HG03064 (cell line): ENCODE measurements around the gene SCRT2.
A peak's percentile ranks its signal among the peaks of the same experiment; 100 is the strongest.
"Not testable (repeated sequence)": the region's sequence is repeated elsewhere in the genome, so short reads cannot be mapped to it uniquely, and the experiment has no call there.

ENCODE experiments used
- ATAC-seq: cut with Tn5 transposase; IDR thresholded peaks from one replicate; pipeline ENCODE4 v1.9.1; 2021; ENCODE audit warnings: low read depth; ENCODE audit not compliant: unreplicated experiment

The SCRT2 gene

DNA sequence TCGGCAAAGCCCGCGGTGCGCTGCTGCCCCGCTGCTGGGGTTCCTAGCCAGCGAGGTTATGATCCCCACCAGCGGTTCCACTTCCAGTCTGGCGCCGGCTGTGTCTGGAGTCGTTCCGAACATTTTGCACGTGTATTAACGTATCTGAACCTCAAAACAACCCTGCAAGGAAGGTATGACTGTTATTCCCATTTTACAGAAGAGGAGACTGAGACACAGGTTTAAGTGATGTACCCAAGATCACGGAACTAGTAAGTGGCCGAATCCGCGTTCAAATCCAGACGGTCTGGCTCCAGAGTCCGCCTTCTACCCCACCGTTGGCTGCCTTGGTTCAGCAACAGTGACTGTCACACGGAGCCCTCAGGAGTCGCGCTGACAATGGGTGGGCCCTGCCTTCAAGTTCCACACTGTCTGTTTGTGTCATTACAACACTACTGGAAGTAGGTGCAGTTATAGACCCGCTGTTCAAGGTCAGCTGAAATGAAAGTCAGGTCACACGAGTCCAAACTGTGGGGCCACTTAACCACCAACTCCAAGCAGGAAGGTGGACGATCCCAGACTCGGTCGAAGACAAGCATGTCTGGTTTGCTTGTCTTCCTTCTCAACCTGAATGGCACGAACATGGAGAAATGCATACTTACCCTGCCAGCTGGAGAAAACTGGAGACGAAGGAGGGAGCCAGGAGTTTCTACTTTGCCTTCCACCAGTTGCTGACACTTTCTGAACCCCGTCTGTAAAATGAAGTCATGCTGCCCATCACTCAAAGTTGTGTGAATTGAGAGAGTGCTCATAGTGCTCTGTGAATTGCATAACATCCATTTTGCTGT lies 21.8 kb downstream of the SCRT2 start:
- ATAC-seq: no peak

DNA sequence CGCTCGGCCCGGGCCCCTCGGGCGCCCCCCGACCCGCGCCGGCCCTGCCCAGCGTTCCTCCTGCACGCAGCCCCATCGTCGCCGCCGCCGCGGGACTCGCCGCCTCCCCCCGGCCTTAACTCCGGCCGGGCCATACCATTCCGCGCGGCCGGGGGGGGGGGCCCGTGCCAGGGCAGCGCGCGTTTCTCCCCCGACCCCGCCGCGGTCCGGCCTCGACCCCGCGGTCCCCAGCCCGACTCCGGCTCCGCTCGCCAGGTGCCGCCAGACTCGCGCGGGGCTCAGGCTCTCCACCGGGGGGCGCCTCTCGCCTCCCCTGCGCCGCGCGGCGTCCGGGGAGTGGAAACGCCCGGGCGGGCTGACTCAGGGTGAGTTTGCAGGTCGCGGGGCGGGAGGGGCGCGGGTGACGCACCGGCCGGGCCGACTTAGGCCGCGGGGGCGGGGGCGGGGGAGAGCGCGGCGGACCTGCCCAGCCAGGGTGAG lies 22.5 kb downstream of the SCRT2 start, which contains the start of gene SRXN1:
SRXN1 (minus strand) TSS at position 91 of the 480 bp plus-strand sequence; CDS start at position 76, 15 bp downstream.
- ATAC-seq: peak; percentile 88

DNA sequence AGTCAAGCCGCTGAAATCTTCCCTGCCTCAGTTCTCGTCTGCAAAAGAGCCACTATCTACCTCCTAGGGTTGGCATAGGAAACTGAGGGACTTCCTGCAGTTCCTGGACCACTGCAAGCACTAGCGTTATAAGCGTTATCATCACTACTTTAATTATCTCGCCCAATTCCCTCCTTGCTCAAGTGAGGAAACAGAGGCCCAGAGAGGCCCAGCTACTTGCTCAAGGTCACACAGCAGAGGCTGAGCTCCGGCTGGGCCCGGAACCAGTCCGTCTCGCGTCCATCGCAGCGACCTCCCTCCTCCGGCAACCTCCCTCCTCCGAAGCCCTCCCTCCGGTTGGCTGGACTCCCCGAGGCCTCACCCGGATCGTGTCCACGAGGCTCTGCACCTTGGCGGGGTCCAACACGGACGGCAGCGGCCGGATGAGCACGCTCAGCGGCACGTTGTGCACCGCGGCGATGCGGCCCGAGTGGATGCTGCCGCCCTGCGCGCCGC lies 22.9 kb downstream of the SCRT2 start:
- peak; percentile 18 for ATAC-seq

DNA sequence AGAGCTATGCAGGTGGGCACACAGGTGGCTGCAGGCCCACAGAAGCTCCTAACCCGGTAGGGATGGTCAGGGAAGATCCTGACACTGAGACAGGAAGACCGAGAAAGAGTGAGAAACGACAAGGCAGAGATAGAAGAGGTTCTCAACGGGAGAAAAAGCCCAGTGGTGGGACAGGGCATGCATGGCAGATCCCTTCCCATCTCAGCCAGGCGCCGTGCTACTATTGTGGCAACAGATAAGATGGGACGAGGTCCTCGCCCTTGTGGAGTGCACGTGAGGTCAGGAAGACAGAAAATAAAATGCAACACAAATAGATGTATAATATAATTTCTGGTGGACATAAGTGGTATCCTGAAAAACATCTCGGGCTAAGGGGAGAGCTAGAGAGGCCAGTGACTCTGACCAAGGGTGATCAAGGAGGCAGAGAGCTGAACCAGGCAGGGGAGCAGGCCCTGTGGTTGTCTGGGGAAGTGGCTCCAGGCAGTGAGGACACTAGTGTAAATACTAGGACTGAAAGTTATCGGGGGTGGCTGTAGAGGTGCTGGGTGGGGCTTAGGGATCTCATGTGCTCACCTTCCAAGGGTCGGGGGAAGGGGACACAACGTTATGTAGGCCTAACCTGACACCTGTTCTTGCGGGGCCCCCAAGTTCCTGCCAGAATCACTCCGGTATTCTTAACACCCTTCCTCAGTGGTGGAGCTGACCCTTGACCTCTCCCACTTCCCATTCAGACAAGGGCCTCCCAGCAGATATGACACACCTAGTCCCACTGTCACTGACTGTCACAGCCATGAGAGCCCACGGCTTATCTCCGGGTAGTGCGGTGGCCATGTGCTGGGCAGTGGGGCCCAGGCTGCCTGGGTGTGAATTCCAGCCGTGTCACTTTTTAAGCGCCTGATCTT lies 23.6 kb downstream of the SCRT2 start:
- no peak for ATAC-seq

DNA sequence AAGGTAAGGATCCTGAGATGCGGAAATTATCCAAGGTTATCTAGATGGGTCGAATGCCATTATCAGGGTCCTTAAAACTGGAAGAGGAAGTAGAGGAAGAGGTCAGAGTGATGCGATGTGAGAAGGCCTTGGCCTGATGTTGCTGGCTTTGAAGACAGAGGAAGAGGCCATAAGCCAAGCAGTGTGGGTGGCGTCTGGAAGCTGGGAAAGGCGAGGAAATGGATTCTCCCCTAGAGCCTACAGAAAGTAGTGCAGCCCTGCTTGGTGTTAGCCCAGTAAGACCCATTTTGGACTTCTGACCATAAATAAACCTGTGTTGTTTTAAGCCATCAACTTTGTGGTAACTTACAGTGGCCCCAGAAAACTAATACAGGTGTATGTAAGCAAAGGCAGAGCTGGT lies 24.6 kb downstream of the SCRT2 start:
- ATAC-seq: no peak

DNA sequence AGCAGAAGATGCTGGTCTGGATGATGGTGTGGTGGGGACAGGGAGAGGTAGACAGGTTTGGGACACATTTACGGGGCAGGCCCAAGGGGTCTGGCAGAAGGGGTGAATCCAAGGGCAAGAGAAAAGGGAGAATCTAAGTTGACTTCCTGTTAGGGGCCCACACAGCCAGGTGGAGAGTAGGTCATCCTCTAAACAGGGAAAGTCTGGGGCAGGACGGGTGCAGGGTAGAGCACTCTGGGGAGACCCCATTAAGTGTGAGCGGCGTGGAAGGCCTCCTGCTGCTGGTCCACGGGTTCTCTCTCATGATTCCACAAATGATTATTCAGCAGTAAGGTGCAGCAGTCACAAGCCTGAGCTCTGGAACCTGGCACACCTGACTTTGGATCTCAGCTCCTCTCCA lies 25.3 kb downstream of the SCRT2 start:
- ATAC-seq: no peak

DNA sequence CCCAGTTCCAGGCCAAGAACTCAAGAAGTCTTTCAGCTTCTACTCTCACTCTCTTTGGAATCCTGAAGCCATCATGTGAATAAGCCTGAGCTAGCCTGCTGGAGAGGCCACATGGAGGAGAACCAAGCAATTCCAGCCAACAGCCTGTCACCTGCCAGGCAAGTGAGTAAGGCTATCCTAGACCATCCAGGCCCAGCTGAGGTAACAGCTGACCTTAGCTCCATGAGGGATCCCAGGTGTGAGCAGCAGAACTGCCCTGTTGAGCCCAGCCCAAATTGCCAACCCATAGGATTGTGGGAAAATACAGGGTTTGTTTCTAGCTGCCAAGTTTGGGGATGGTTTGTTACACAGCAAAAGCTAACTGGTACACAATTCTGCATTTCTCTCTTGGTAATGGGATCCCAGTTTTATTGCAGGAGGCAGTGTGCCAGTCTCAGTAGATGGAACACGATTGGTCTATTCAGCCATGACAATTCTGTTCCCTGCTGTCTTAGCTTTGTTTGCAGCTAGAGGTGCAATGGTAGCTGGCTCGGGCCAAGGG lies 28.1 kb downstream of the SCRT2 start:
- ATAC-seq: no peak

DNA sequence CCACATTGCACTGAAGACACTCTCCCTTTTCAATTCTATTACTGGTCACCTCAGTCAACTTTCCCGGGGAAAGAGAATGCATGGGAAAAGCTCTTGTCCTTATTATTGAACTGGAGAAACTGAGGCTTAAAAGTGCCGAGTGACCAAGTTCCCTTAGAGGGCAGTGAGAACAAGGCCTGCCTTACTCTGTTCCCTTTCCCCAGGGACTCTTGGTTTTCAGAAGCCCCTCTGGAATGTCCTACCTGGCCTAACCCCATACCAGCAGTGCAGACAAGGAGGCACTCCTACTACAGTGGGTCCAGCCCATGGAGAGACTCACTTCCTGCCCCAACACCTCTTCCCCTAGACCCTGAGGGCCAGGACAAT lies 28.8 kb downstream of the SCRT2 start:
- ATAC-seq: no peak

DNA sequence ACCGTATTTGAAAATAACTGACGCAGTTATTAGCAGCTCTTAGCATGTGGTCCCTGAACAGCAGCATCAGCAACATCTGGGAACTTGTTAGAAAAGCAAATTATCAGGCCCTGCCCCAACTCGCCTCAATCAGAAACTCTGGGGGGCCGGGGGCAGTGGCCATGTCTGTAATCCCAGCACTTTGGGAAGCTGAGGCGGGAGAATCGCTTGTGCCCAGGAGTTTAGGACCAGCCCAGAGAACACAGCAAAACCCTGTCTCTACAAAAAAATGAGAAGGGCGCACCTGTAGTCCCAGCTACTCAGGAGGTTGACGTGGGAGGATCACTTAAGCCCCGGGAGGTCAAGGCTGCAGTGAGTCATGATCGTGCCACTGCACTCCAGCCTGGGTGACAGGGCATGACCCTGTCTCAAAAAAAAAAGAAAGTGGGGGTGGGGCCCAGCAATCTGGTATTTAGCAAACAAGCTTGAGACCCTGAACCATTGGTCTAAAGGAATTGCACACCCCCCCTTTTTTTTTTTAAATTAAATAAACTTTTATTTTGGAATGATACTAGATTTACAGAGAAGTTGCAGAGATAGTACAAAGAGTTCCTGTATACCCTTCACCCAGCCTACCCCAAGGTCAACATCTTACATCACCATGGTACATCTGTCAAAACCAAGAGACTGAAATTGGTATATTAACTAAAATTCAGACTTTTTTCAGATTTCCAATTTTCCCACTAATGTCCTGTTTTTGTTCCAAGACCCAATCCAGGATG lies 29.3 kb downstream of the SCRT2 start:
- no peak for ATAC-seq

DNA sequence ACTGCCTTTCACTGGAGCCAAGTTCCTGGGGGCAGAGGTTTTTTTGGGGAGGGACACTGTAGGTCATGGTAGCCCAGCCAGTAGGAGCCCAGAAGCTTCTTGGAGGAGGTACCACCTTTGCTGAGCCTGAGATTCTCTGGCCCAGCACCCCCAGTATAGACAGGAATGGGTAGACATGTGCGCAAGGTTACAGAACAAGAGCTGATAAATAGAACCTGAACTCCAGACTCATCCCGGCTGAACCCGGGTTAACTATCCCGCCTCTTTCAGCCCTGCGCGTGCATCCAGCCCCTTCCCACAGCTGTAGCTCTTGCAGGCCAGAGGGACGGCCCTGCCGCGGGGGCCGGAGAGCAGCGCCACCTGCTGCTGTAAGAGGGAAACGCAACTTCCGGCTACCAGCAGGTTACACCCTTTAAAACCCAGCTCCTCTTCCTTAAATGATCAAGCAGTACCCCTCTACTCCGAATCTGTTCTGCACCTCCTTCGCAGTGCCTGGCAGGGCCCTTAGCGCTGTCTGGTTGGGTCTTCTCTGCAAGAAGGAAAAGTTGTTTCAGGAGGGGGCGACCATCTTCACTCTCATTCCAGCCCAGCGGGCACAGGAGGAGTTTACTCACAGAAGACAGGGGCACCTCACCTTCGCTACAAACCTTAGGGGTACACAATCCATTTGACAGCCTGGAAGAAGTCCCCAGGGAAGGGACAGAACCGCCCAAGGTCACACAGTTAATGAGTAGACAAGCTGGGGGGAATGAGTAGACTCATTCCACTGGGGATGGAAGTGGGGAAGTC lies 30.1 kb downstream of the SCRT2 start:
- no peak for ATAC-seq

DNA sequence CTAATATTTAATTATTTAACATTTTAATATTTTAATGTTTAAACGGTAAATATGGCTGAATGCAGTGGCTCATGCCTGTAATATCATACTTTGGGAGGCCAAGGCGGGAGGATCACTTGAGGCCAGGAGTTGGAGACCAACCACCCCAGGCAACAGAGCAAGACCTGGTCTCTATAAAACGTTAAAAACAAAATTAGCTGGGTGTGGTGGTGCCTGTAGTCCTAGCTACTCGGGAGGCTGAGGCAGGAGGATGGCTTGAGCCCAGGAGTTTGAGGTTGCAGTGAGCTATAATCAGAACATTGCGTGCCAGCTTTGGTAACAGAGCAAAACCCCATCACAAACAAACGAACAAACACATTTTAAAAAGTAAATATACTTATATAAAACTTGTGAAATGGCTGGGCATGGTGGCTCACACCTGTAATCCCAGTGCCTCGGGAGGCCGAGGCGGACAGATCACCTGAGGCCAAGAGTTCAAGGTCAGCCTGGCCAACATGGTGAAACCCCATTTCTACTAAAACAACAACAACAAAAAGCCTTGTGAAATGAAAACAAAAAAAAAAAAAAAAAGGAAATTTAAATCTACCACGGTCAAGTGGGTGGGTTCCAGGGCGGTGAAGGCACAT lies 30.8 kb downstream of the SCRT2 start:
- no peak for ATAC-seq

DNA sequence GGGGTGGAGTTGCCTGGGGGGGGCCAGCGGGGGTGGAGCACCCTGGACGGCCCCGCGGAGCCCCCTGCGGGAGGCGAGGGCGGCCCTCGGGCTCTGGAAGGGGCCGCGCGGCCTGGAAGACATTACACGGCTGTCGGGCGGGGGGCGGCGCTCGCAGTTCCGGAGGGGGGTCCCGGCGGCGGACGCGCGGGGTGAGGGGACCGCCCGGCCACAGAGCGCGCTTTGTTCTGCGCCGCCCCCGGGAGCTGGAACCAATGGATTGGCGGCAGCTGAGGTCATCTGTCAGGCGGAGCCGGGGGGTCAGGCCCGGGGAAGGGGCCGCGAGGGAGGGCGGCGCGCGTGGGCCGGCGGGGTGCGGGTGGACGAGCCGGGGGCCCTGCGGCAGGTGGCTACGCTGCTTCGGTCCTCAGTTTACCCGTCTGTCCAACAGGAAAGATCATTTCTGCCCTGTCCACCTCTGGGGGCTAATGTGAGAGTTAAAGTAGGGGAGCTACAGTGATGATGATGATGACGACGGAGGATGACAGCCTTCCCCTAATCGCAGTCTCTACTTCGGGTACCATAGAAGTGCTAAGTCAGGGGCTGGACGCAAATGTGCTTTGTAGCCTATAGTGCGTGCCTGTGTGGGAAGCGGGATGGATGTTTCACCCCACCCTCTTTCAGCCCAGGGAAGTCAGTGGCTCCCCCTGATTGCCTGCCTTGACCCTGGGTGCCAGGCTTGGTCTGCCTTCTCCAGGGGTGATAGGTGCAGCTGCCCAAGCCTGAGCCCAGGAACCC lies 33.0 kb downstream of the SCRT2 start:
- no peak for ATAC-seq

DNA sequence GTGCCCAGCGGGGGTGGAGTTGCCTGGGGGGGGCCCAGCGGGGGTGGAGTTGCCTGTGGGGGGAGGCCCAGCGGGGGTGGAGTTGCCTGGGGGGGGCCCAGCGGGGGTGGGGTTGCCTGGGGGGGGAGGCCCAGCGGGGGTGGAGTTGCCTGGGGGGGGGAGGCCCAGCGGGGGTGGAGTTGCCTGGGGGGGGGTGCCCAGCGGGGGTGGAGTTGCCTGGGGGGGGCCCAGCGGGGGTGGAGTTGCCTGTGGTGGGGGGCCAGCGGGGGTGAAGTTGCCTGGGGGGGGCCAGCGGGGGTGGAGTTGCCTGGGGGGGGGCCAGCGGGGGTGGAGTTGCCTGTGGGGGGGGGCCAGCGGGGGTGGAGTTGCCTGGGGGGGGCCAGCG lies 33.6 kb downstream of the SCRT2 start:
- not testable (repeated sequence) for ATAC-seq

DNA sequence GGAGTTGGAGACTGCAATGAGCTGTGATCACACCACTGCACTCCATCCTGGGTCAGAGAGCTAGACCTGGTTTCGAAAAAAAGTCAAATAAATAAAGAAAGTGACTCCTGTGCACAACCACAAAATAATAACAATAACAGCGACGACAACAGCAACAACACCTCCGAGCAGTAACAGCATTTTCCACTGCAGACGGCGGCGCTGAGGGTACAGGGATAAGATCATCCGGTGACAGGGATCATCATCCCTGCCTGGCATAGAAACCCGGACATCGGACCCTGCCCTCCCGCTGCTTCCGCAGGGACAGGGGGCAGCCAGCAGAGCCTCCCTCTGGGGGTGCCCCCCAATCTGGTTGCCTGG lies 34.1 kb downstream of the SCRT2 start:
- ATAC-seq: no peak

DNA sequence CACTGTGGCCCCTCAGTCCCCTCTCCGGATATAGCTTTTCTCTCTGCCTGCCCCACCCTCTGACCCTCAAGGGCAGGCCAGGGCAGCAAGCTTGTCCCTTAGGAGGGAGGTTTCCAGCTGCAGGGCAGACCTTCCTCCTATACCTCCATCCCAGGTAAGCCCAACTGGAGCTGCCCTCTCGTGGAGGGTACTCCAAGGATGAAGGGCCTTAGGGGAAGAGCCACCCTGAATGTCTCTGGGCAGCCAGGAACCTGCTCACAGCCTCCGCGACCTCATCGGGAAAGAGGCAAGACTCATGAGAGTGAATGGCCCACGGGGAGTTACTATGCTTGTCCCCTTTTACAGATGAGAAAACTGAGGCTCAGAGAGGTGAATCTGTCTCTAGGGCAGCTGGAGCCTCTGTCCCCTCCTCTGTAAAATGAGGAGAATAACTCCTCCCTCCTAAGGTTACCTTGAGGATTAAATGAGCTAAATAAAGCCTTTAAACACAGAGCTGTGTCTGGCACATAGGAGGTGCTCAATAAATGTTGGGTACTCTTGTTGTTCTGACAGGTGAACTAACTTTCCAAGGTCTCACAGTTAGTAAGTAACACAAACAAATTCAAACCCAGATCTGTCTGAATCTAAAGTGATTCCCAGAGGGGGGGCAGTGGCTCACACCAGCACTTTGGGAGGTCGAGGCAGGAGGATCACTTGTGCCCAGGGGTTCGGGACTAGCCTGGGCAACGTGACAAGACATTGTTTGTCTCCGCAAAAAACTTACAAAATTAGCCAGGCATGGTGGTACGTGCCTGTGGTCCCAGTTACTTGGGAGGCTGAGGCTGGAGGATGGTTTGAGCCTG lies 34.7 kb downstream of the SCRT2 start:
- ATAC-seq: no peak

DNA sequence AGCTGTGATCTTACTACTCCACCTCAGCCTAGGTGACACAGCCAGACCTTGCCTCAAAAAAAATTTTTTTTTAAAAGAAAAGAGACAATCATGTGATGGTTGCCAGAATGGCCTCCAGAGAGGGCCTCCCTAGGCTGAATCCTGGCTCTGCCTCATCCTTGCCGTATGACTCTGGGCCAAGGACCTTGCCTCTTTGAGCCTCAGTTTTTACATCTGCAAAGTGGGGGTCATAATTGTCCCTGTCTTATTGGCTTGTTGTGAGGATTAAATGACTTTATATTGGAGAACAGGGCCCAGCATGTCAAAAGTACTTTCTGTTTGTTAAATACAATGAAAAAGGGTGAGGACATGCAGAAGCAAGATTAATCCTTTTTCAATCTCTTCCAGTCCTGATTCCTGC lies 37.0 kb downstream of the SCRT2 start:
- ATAC-seq: no peak

DNA sequence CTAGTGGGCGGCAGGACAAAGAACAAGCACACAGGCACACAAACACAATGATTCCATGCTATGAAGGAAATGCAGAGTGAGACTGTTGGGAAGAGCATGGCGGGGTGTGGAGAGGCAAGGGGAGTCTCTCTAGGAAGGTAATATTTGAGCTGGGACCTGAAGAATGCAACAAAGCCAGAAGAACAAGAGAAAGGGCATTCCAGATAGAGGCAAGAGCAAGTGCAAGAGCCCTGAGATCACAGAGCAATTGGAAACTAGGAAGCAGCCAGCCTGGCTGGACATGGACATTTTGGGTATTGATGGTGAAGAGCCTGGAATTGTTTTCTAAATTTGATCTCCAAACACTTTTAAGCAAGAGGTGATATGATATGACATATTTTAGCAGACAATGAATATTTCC lies 38.0 kb downstream of the SCRT2 start:
- no peak for ATAC-seq
